Activated CD8-positive, alpha-beta memory T cell treated with anti-CD3 and anti-CD28 coated beads for 4 hours (primary cell): ENCODE results near the gene UBTFL1.
"Not testable (repeated sequence)": the region's sequence is repeated elsewhere in the genome, so short reads cannot be mapped to it uniquely, and the experiment has no call there.

Experiments
- DNase-seq, 2 donors: peaks; one replicate each; pipeline ENCODE4 v3.0.0-alpha.2; 2020; ENCODE audit warnings: low read depth in 2 of 2

Gene UBTFL1

DNA sequence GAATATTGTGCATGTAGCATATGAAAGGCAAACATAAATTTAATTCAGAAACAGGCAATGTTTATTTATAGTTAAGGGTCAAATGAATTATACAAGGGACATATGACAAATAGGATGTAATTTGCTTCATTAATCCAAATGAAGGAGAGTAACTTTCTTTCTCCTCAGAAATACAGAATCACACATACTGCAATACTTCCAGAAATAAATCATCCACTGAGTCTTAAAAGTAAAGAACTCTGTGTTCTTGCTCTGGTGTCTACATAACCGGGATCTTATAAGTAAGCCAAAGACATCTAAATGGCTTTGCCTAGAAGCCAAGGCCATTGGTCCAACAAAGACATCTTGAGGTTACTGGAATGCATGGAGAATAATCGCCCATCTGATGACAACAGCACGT is at the start of gene UBTFL1:
TSS of gene UBTFL1 (plus strand) at position 301 of the 400 bp plus-strand sequence. CDS start at position 301, 0 bp downstream.
- not testable (repeated sequence) for DNase-seq

DNA sequence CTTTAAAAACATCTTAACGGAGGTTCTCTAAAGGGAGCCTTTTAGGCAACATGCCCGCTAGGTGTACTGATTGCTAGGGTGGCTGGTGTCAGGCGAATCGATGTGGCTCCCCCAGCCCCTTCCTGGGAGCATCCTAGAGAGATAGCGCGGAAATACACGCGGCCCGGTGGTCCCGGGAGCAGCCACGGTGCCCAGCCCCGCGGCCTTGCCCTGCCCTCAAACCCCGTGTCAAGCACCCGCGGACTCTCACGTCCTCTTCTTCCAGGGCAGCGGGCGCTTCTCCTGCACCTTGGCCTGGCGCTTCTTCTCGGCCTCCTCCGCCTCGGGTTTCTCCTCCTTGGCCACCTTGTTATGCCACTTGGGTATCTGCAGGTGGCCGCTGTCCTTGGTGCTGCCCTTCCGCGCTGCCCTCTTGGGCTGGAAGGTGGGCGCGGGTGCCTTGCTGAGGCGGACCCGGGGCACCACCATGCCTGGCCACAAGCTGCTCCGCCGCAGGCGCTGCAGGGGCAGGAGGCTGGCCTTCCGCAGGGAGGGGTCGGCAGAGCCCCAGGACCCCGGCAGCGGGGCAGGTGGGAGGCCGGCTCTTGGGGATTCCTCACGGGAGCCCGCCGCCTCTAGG is 34.0 kb upstream of the UBTFL1 start:
- not testable (repeated sequence) for DNase-seq

- DNase-seq, result not testable (repeated sequence)
Measured at GRCh38 chr11:90052311-90052710, 33.4 kb upstream of the UBTFL1 start.

GRCh38 chr11:90053545-90053944 is 32.2 kb upstream of the UBTFL1 start:
- not testable (repeated sequence) for DNase-seq

DNA sequence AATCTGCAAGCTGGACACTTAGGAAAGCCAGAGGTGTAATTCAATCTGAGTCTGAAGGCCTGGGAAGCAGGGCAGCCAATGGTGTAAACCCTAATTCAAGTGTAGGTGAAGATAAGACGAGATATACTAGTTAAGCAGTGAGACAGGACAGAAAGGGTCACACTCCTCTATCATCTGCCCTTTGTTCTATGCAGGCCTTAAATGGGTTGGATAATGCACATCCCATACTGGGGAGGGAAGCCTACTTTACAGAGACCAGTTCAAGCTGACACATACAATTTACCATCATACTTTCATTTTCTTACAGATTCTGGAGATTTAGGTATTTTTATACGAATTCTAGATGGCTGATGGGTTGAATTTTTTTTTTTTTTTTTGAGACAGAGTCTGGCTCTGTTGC is 3.0 kb downstream of the UBTFL1 start:
- DNase-seq, result not testable (repeated sequence)

- DNase-seq, result not testable (repeated sequence)
Measured at GRCh38 chr11:90095230-90095924, 9.6 kb downstream of the UBTFL1 start.

GRCh38 chr11:90098261-90098660 is 12.5 kb downstream of the UBTFL1 start:
- not testable (repeated sequence) for DNase-seq

- no peak for DNase-seq
Measured at GRCh38 chr11:90100431-90100830, 14.7 kb downstream of the UBTFL1 start.

DNA sequence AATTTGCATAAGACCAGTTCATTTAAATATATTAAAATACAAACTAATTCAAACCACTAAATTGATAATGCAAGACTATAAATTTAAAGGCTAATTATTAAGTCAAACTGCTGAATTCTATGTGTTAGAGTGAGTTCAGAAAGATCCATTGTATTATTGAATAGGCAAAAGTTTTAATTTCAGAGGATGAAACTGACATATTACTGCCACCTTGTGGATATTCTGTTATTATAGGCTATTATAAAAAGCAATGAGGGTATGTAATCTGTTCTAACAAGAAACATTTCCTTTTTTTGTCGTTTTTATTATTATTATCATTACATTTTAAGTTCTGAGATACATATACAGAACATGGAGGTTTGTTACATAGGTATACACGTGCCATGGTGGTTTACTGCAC is 27.8 kb downstream of the UBTFL1 start:
- no peak for DNase-seq

- no peak for DNase-seq
Measured at GRCh38 chr11:90120191-90120590, 34.4 kb downstream of the UBTFL1 start.

- DNase-seq, result no peak
Measured at GRCh38 chr11:90124371-90124770, 38.6 kb downstream of the UBTFL1 start.

GRCh38 chr11:90124946-90125345 is 39.2 kb downstream of the UBTFL1 start:
- no peak for DNase-seq

GRCh38 chr11:90133560-90134477 is 48.1 kb downstream of the UBTFL1 start:
- DNase-seq, result no peak

DNA sequence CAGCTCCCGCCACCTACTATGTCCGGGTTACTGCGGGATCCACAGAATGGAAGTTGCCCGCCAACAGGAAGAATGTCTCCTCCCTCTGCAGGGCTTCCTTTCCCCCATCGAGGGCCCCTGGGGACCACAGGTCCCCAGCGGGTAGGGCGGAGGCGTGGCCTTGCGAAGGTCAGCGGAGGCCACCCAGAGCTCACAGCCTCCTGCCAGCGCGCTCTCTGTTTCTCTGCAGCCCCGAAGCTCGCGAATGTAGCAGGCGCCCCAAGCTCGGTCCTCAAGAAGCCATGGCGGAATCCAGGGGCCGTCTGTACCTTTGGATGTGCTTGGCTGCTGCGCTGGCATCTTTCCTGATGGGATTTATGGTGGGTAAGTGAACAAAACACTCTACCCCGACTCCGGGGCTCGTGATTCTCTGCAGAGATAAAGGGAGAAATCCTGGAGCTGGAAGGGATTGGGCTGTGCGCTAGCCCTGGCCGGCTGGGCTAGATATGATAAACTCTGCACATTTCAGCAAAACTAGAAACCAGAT is 48.8 kb downstream of the UBTFL1 start, which contains the start of gene NAALAD2:
TSS of gene NAALAD2 (plus strand) at position 186 of the 526 bp plus-strand sequence. CDS start at position 282, 96 bp downstream.
- DNase-seq, result no peak

GRCh38 chr11:90135016-90135415 is 49.3 kb downstream of the UBTFL1 start:
- DNase-seq, result no peak
